Parathyroid adenoma (tissue), 2 donors: Measurements from ENCODE around the gene OSBPL8.

Experiments
- H2AFZ ChIP-seq: fragments of 300-600 bp; sonication (generic); one replicate; pipeline ENCODE4 v1.7.0; 2017; ENCODE audit warnings: antibody characterized with exemption, mild to moderate bottlenecking
- H3K27ac ChIP-seq: fragments of 300-600 bp; sonication (generic); one replicate; pipeline ENCODE4 v1.7.0; 2017
- H3K27me3 ChIP-seq: fragments of 300-600 bp; sonication (generic); one replicate; pipeline ENCODE4 v1.7.0; 2017; ENCODE audit warnings: low read length; ENCODE audit not compliant: control insufficient read depth, insufficient read depth
- H3K36me3 ChIP-seq: fragments of 300-600 bp; sonication (generic); one replicate; pipeline ENCODE4 v1.7.0; 2017; ENCODE audit warnings: low read length; ENCODE audit not compliant: control insufficient read depth, insufficient read depth
- H3K4me1 ChIP-seq: fragments of 300-600 bp; sonication (generic); one replicate; pipeline ENCODE4 v1.7.0; 2017; ENCODE audit warnings: control low read depth
- H3K4me2 ChIP-seq: fragments of 300-600 bp; sonication (generic); one replicate; pipeline ENCODE4 v1.7.0; 2017; ENCODE audit warnings: low read length
- H3K4me3 ChIP-seq: fragments of 300-600 bp; sonication (generic); one replicate; pipeline ENCODE4 v1.7.0; 2017; ENCODE audit warnings: low read depth, low read length
- H3K79me2 ChIP-seq: fragments of 300-600 bp; sonication (generic); one replicate; pipeline ENCODE4 v1.7.0; 2017; ENCODE audit warnings: control low read depth
- H3K9ac ChIP-seq: fragments of 300-600 bp; sonication (generic); one replicate; pipeline ENCODE4 v1.7.0; 2017; ENCODE audit warnings: mild to moderate bottlenecking
- H3K9me3 ChIP-seq: fragments of 300-600 bp; sonication (generic); one replicate; pipeline ENCODE4 v1.7.0; 2017; ENCODE audit warnings: low read length; ENCODE audit not compliant: control insufficient read depth
- CTCF ChIP-seq: fragments of 300-600 bp; sonication (generic); IDR thresholded peaks from one replicate; pipeline ENCODE4 v1.7.0; 2017; ENCODE audit warnings: antibody characterized with exemption, mild to moderate bottlenecking
- donor health status: primary hyperparathyroidism.

The OSBPL8 gene

GRCh38 chr12:76451528-76451927 lies 108.0 kb downstream of the OSBPL8 start:
- Histone ChIP-seq H3K9ac (no peak overlapping the region), H3K36me3 (no peaks in the 10 kb centered on the region), H3K27ac (no peak overlapping the region), H3K9me3 (no peaks in the 10 kb centered on the region), H2AFZ (no peak overlapping the region), H3K79me2 (no peaks in the 10 kb centered on the region), H3K27me3 (no peaks in the 10 kb centered on the region), H3K4me3 (no peak overlapping the region), H3K4me1 (no peaks in the 10 kb centered on the region), H3K4me2 (no peak overlapping the region)
- no peak for TF ChIP-seq CTCF

- Histone ChIP-seq H3K79me2 (no peaks in the 10 kb centered on the region), H2AFZ (no peak overlapping the region), H3K4me3 (no peak overlapping the region), H3K4me1 (no peaks in the 10 kb centered on the region), H3K9me3 (no peaks in the 10 kb centered on the region), H3K27me3 (no peaks in the 10 kb centered on the region), H3K9ac (no peak overlapping the region), H3K27ac (no peak overlapping the region), H3K4me2 (no peak overlapping the region), H3K36me3 (no peaks in the 10 kb centered on the region)
- TF ChIP-seq CTCF = no peak
Observed at GRCh38 chr12:76450690-76451089, 108.9 kb downstream of the OSBPL8 start.

GRCh38 chr12:76449993-76450392 lies 109.6 kb downstream of the OSBPL8 start:
- no peak overlapping the region for H3K9ac ChIP-seq
- H3K79me2 ChIP-seq = no peaks in the 10 kb centered on the region
- no peaks in the 10 kb centered on the region for H3K36me3 ChIP-seq
- H3K27ac ChIP-seq = no peak overlapping the region
- H3K9me3 ChIP-seq = no peaks in the 10 kb centered on the region
- H3K4me2 ChIP-seq = no peak overlapping the region
- H3K4me1 ChIP-seq = no peaks in the 10 kb centered on the region
- H3K4me3 ChIP-seq = no peak overlapping the region
- no peak overlapping the region for H2AFZ ChIP-seq
- no peaks in the 10 kb centered on the region for H3K27me3 ChIP-seq
- no peak for TF ChIP-seq CTCF

- no peaks in the 10 kb centered on the region for H3K4me1 ChIP-seq
- TF ChIP-seq CTCF = no peak
- H3K27ac ChIP-seq = no peak overlapping the region
- no peak overlapping the region for H3K4me2 ChIP-seq
- no peak overlapping the region for H3K4me3 ChIP-seq
- H3K36me3 ChIP-seq = no peaks in the 10 kb centered on the region
- H3K9ac ChIP-seq = no peak overlapping the region
- H3K79me2 ChIP-seq = no peaks in the 10 kb centered on the region
- H3K9me3 ChIP-seq = no peaks in the 10 kb centered on the region
- no peak overlapping the region for H2AFZ ChIP-seq
- no peaks in the 10 kb centered on the region for H3K27me3 ChIP-seq
Observed at GRCh38 chr12:76449583-76449982, 110.0 kb downstream of the OSBPL8 start.

GRCh38 chr12:76449016-76449415 lies 110.6 kb downstream of the OSBPL8 start:
- H3K27ac ChIP-seq = no peak overlapping the region
- no peaks in the 10 kb centered on the region for H3K79me2 ChIP-seq
- H3K4me2 ChIP-seq = no peak overlapping the region
- no peaks in the 10 kb centered on the region for H3K4me1 ChIP-seq
- no peaks in the 10 kb centered on the region for H3K27me3 ChIP-seq
- no peak overlapping the region for H3K9ac ChIP-seq
- H2AFZ ChIP-seq = no peak overlapping the region
- no peak for TF ChIP-seq CTCF
- no peaks in the 10 kb centered on the region for H3K9me3 ChIP-seq
- no peak overlapping the region for H3K4me3 ChIP-seq
- no peaks in the 10 kb centered on the region for H3K36me3 ChIP-seq
